ENCODE results near the gene ERLIN1.

DNA sequence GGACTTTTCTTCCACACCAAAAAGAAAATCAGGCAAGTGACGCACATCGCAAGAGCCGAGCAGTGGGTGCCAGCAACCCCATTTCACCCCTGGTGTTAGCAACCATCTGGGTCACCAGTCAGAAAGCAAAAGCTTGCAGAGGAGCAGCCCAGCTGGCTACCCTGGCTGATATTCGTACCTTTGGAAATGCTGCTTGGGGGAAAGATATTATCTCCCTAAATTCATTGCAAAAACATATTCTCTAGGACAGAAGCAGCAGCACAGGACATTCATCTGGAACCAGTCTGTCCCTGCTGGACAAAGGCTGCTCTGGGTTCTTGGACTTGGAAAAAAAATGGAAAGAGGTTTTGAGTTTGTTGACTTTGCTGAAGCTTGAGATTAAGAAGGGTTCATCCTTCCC lies 45.8 kb downstream of the ERLIN1 start:
- TF ChIP-seq, protein P1, sequence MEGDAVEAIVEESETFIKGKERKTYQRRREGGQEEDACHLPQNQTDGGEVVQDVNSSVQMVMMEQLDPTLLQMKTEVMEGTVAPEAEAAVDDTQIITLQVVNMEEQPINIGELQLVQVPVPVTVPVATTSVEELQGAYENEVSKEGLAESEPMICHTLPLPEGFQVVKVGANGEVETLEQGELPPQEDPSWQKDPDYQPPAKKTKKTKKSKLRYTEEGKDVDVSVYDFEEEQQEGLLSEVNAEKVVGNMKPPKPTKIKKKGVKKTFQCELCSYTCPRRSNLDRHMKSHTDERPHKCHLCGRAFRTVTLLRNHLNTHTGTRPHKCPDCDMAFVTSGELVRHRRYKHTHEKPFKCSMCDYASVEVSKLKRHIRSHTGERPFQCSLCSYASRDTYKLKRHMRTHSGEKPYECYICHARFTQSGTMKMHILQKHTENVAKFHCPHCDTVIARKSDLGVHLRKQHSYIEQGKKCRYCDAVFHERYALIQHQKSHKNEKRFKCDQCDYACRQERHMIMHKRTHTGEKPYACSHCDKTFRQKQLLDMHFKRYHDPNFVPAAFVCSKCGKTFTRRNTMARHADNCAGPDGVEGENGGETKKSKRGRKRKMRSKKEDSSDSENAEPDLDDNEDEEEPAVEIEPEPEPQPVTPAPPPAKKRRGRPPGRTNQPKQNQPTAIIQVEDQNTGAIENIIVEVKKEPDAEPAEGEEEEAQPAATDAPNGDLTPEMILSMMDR (IDR thresholded peaks at IDR 0.05), result no peak
- TF ChIP-seq POLR2AphosphoS5 (IDR thresholded peaks at IDR 0.05) (no peak), POLR2A (IDR thresholded peaks at IDR 0.05) (no peak)

Data from prostate gland (tissue), 2 donors.